ENCODE measurements around the gene PDSS2. TPM values are rescaled to one million over a fixed set of nuclear protein-coding genes. Genes with fewer than 3 reads are reported as not detected.

PDSS2 gene
- polyA plus RNA-seq, 1 of the 3 experiments (the other 2 are of a cell fraction): 5.6 TPM

- no peak for DNase-seq
- ChIA-PET CTCF (interaction anchor here (1.8 to 3.4 kb wide), 2 partner anchors 26 to 167 kb away, joined by 5 to 12 read pairs; partner anchors contain the start of gene PDSS2), POLR2A (no interaction called here)
- peaks cover 5% of the 10 kb centered on the region; the same call in 1 of the 2 replicates for H3K27me3 ChIP-seq (ENCODE audit: insufficient read depth)
- WGBS (ENCODE audit: low lambda C conversion rate): 82% methylated on average over 4 of the region's 4 CpGs
- H3K9ac ChIP-seq: no peak overlapping the region
- no peaks in the 10 kb centered on the region for H3F3A ChIP-seq (replicated peaks; ENCODE audit: insufficient read depth)
- no peak overlapping the region for H3K4me2 ChIP-seq
- H3K79me2 ChIP-seq (ENCODE audit: insufficient read depth): no peaks in the 10 kb centered on the region
- peaks cover 0 to 10% of the 10 kb centered on the region in 2 experiments; a peak in 1 of 4 replicates for H3K4me1 ChIP-seq (ENCODE audit: control insufficient read depth in 1 of 2, insufficient read depth in 2 of 2, low read depth in 1 of 2, low read length in 1 of 2)
- TF ChIP-seq EZH2phosphoT487 (IDR thresholded peaks at IDR 0.05; ENCODE audit: borderline replicate concordance, low read depth): no peak
- no peak for TF ChIP-seq MXI1 (IDR thresholded peaks at IDR 0.05; ENCODE audit: low read depth, low read length)
- no peak for TF ChIP-seq NFIC (IDR thresholded peaks at IDR 0.05; ENCODE audit: borderline replicate concordance)
- TF ChIP-seq RAD21 (IDR thresholded peaks at IDR 0.05; ENCODE audit: low read length): no peak
- no peak for TF ChIP-seq YY1 (IDR thresholded peaks at IDR 0.05; ENCODE audit: low read depth)
- TF ChIP-seq GATA2 (CRISPR knock-in tag; IDR thresholded peaks at IDR 0.05): no peak
- TF ChIP-seq CHD2 (IDR thresholded peaks at IDR 0.05; ENCODE audit: low read length, partially characterized antibody): no peak
- no peak for TF ChIP-seq MEF2A (IDR thresholded peaks at IDR 0.05; ENCODE audit: borderline replicate concordance, low read depth)
- no peak for TF ChIP-seq POLR2AphosphoS5 (IDR thresholded peaks at IDR 0.05; ENCODE audit: low read depth, low read length)
- TF ChIP-seq GABPA (IDR thresholded peaks at IDR 0.05; ENCODE audit: low read depth): no peak
- no peak for TF ChIP-seq NRF1 (IDR thresholded peaks at IDR 0.05; ENCODE audit: low read depth, low read length)
- no peak for TF ChIP-seq ELF1 (IDR thresholded peaks at IDR 0.05)
- H3K36me3 ChIP-seq (replicated peaks in 1 of 2; ENCODE audit: control insufficient read depth in 1 of 2, insufficient read depth in 2 of 2, low read length in 1 of 2): no peaks in the 10 kb centered on the region
- no peak overlapping the region for H3K4me3 ChIP-seq (ENCODE audit: low read depth in 2 of 2, low read length in 1 of 2)
- H3K27ac ChIP-seq (ENCODE audit: low read depth in 2 of 2, low read length in 1 of 2): no peak overlapping the region
- H4K20me1 ChIP-seq (ENCODE audit: insufficient read depth): no peaks in the 10 kb centered on the region
- no peaks in the 10 kb centered on the region for H3K9me2 ChIP-seq
- no peaks in the 10 kb centered on the region for H3K9me3 ChIP-seq
- H2AFZ ChIP-seq (ENCODE audit: low read depth): no peak overlapping the region
Observed at GRCh38 chr6:107485157-107485556, 25.8 kb upstream of the PDSS2 start.

- Histone ChIP-seq H3K4me2 (no peak overlapping the region), H3K9me2 (no peaks in the 10 kb centered on the region), H3K4me1 (ENCODE audit: control insufficient read depth in 1 of 2, insufficient read depth in 2 of 2, low read depth in 1 of 2, low read length in 1 of 2) (no peaks in the 10 kb centered on the region; a peak in 1 of 4 replicates), H4K20me1 (ENCODE audit: insufficient read depth) (no peaks in the 10 kb centered on the region), H2AFZ (ENCODE audit: low read depth) (no peak overlapping the region), H3F3A (replicated peaks; ENCODE audit: insufficient read depth) (no peaks in the 10 kb centered on the region), H3K9ac (no peak overlapping the region), H3K27ac (ENCODE audit: low read depth in 2 of 2, low read length in 1 of 2) (no peak overlapping the region), H3K9me3 (no peaks in the 10 kb centered on the region), H3K79me2 (ENCODE audit: insufficient read depth) (no peaks in the 10 kb centered on the region), H3K4me3 (ENCODE audit: low read depth in 2 of 2, low read length in 1 of 2) (no peak overlapping the region), H3K36me3 (replicated peaks in 1 of 2; ENCODE audit: control insufficient read depth in 1 of 2, insufficient read depth in 2 of 2, low read length in 1 of 2) (no peaks in the 10 kb centered on the region), H3K27me3 (ENCODE audit: insufficient read depth) (peaks cover 5% of the 10 kb centered on the region; the same call in 1 of the 2 replicates)
- no peak for DNase-seq
- CTCF ChIA-PET: interaction anchor here (0.8 to 1.4 kb wide), 2 partner anchors 8 to 19 kb away, joined by 3 to 4 read pairs; no protein-coding TSS in a partner anchor
- POLR2A ChIA-PET: no interaction called here
- no peak for TF ChIP-seq CTCF (IDR thresholded peaks at IDR 0.05)
- no peak for TF ChIP-seq MXI1 (IDR thresholded peaks at IDR 0.05; ENCODE audit: low read depth, low read length)
- no peak for TF ChIP-seq EP300 (IDR thresholded peaks at IDR 0.05; ENCODE audit: borderline replicate concordance in 1 of 2, low read depth in 1 of 2, low read length in 1 of 2)
- TF ChIP-seq RAD21 (IDR thresholded peaks at IDR 0.05; ENCODE audit: low read length): no peak
- no peak for TF ChIP-seq JUND (IDR thresholded peaks at IDR 0.05)
- no peak for TF ChIP-seq TCF12 (IDR thresholded peaks at IDR 0.05)
- no peak for TF ChIP-seq CHD2 (IDR thresholded peaks at IDR 0.05; ENCODE audit: low read length, partially characterized antibody)
- no peak for TF ChIP-seq MEF2A (IDR thresholded peaks at IDR 0.05; ENCODE audit: borderline replicate concordance, low read depth)
- no peak for TF ChIP-seq RXRA (IDR thresholded peaks at IDR 0.05; ENCODE audit: borderline replicate concordance, low read depth)
- TF ChIP-seq ELF1 (IDR thresholded peaks at IDR 0.05): no peak
- no peak for TF ChIP-seq FOXM1 (IDR thresholded peaks at IDR 0.05; ENCODE audit: low read depth)
- no peak for TF ChIP-seq USF1 (IDR thresholded peaks at IDR 0.05; ENCODE audit: borderline replicate concordance, low read depth)
- TF ChIP-seq FOXJ3 (CRISPR knock-in tag; IDR thresholded peaks at IDR 0.05): no peak
- no peak for TF ChIP-seq MAX (IDR thresholded peaks at IDR 0.05; ENCODE audit: low read depth)
- TF ChIP-seq GATA2 (CRISPR knock-in tag; IDR thresholded peaks at IDR 0.05): no peak
- TF ChIP-seq IRF3 (IDR thresholded peaks at IDR 0.05; ENCODE audit: low read depth, low read length): no peak
- WGBS (ENCODE audit: low lambda C conversion rate): 55% methylated on average over 4 of the region's 4 CpGs
Observed at GRCh38 chr6:107479089-107479690, 19.8 kb upstream of the PDSS2 start.
